HL-60/S4 treated with phorbol 12-myristate 13-acetate at 8.2 ng/mL for 4 days and 3 days (cell line): ENCODE data around the gene ACOX3.
"Not testable (repeated sequence)": the region's sequence is repeated elsewhere in the genome, so short reads cannot be mapped to it uniquely, and the experiment has no call there.

ENCODE experiments used
- in situ Hi-C: fragments of 300-500 bp; cut with MboI; formaldehyde crosslinking; loops from 2 replicates; pipeline ENCODE4 v1.15.0; 2022; ENCODE audit warnings: low sequenced_read_pairs

The ACOX3 gene

DNA sequence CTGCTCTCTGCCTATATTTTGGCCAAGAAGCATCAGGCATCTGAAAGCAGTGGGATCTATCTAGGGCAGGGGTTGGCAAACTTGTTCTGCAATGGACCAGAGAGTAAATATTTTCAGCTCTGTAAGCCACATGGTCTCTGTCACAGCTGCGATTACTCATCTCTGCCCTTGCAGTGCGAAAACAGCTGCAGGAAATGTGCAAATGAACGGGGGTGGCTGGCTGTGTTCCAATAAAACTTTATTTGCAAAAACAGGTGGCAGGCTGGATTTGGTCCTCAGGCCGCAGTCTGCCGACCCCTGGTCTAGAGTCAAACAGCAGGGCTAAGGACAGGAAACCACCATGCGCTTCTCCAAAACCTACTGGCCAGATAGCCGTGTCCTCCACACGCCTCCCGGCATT, 48.6 kb downstream of the ACOX3 start:
- in situ Hi-C loops: no loop called here

DNA sequence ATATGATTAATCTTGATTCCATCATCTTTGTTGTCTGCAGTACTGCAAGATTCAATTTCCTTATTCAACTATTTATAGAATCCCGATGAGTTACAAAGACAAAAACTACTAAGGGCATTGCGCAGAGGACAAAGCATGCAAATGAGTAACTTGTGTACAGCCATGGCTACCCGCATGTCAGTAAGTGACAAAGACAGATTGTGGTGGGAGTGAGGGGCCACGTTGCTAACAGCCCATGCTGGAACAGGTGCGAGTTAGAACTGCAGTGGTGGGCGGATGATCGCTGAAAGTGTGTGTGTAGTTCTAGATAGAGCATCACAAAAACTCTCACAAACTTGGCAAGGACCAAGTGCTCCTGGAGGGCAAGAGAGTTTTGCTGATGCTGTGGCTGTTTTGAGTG, 49.5 kb downstream of the ACOX3 start:
- in situ Hi-C loops: no loop called here

DNA sequence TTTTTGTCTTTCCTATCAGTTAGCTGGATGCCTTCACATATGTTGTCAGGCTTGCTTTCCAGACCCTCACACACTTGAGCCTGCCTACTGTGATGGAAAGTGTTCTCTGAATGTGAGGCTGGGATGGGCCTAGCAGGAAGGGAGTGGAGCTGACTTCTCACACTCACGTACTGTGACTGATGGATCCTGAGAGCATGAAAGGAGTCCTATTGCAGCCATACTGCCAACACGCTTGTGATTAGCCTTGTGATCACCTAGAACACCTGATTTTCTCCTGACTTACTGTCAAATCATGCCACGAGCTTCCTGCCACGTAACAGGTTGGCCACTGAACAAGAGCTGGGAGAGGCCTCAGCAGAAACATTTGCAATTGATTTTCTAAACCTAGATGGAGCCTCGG, 49.9 kb downstream of the ACOX3 start:
- in situ Hi-C loops: no loop called here

DNA sequence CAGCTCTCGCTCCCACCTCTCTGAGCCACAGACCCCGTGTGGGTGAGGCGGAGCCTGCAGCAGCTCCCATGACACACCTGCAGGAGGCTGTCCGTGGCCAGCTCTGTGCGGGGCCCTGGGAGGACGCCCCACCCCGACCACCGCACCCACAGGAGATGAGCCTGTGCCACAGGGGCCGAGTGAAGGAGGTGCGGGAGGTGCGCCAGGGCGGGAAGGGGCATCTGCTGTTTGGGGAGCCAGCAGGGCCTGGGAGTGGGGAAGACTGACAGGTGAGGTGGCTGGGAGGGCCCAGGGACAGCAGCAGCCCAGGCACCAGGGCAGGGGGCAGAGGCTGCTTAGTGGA, 52.0 kb downstream of the ACOX3 start:
- in situ Hi-C loops: no loop called here

DNA sequence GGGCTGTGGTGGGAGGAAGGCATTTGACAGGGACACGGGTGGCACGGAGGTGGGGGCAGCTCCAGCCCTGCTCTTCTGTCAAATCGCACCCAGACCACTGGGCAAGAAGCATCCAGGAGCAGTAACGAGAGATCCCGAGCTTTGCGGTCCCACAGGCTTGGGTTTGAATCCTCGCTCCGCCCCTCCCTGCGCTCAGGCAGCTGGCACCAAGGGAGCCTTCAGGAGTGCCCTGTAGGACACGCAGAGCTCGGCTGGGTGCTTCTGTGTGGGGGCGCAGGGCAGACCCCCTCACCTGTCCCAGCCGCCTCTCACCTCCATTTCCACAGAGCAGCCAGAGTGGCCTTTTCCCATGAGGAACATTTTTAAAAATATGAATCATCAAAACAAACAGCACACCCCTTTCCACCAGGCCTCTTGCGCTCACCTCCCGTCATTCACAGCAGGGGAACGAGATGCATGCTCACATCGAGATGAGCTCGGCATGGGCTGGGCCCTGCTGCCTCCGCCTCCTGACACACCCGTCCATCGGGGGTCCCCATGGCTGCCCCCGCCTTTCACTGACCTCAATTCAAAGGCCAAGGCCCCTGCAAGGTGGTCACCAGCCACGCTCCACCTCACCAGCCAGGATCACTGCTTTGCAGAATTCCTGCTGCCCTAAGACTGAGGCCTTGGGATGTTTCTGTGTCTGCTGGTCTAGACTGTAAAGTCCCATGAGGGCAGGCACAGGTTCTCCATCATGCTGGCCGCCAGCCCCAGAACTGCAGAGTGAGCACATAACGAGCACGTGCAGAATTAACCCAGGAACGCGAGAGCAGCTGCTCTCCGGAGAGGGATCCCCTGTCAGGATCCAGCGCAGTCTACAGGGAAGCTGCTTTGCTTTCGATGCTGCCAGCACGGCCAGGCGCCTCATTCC, 52.7 kb downstream of the ACOX3 start:
- in situ Hi-C loops: no loop called here

DNA sequence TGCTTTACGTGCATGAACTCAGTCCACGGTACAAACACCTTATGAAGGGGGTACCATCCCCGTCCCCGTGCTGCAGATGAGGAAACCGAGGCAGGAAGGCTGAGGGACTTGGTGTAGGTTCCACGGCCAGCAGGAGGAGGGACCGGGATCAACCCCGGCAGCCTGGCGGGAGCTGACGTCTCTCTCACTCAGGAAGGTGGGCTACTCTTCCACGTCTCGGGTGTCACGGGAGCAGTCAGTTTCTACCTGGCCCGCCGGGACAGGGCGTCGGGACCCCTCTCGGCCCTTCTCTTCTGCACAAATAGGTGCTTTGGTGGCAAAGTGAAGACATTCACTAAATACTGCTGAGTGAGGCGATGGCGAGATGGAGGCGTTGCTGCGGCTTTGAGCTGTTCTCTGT, 53.3 kb downstream of the ACOX3 start:
- in situ Hi-C loops: no loop called here

GRCh38 chr4:8386731-8387130, 53.8 kb downstream of the ACOX3 start:
- in situ Hi-C loops: no loop called here

DNA sequence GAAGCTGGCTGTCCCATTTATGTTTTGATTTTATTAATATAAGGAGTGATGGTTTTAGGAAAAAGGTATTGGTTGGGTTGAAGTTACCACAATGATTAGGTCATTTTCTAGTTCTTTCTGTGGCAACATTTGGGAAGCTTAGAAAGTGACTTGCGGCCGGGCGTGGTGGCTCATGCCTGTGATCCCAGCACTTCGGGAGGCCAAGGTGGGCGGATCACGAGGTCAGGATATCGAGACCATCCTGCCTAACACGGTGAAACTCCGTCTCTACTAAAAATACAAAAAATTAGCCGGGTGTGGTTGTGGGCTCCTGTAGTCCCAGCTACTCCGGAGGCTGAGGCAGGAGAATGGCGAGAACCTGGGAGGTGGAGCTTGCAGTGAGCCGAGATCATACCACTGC, 54.4 kb downstream of the ACOX3 start:
- in situ Hi-C loops: not testable (repeated sequence)

GRCh38 chr4:8385611-8386010, 54.9 kb downstream of the ACOX3 start:
- in situ Hi-C loops: no loop called here

DNA sequence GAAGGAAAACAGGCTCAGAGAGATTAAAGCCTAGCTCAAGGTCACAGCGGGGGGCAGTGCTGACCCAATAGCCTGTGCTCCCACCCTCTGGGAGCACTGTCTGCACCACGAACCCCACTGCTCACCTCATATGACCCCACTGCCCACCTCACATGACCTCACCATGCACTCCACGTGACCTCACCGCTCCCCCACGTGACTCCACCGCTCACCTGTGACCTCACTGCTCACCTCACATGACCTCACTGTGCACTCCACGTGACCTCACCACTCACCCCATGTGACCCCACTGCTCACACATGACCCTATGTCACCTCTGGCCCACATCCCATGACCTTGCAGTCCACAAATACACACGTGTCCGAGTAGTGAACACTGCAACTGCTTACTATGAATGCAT, 55.4 kb downstream of the ACOX3 start:
- in situ Hi-C loops: no loop called here

GRCh38 chr4:8384397-8385060, 56.0 kb downstream of the ACOX3 start:
- in situ Hi-C loops: no loop called here

DNA sequence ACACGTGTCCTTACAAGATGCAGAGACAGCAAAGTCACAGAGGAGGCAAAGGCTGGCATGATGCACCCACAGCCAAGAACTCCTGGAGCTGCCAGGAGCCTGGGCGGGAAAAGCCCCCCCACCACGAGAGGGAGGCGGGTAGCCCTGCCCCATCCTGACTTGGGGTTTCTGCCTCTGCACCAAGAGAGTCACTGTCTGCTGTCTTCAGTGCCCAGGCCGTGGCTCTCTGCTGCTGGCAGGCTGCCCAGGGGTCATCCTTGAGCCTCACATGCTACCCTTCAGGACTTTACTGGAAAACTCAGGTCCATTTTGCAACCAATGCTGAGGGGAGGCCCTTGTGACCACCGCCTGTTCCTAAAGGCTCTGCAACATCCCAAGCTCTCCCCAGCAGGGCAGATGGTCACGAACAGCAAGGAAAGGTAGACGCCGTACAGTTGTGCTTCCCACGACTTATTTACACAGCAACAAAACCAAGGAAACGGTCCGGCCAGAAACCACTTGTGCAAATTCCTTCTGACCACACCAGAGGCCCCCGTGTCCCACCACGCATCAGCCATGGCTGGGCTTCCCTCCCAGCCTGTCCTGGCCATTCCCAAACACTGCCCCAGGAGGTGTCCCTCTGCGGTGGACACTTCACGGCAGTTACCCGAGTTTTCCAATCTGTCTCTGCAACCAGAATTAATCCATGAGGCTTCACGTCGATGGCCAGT, 56.9 kb downstream of the ACOX3 start:
- in situ Hi-C loops: no loop called here

DNA sequence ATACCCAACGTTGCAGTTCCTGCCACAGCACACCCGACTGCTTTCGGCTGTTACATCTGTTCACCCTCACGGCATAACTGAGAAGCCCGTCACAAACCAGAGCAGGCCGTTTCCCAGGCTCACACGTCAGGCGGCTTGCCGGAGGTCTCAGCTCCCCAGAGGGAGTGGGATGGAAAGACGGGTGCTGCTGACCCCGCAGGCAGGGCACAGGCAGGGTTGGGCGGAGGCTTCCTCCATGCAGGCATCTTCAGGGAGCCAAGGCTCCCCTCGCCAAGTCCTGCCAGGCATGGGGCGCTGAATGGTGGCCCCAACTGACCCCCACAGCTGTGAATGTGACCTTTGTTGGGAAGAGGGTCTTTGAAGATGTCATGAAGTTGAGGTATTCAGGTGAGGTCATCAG, 57.5 kb downstream of the ACOX3 start:
- in situ Hi-C loops: no loop called here

- in situ Hi-C loops: no loop called here
Measured at GRCh38 chr4:8381814-8382581, 58.5 kb downstream of the ACOX3 start.

DNA sequence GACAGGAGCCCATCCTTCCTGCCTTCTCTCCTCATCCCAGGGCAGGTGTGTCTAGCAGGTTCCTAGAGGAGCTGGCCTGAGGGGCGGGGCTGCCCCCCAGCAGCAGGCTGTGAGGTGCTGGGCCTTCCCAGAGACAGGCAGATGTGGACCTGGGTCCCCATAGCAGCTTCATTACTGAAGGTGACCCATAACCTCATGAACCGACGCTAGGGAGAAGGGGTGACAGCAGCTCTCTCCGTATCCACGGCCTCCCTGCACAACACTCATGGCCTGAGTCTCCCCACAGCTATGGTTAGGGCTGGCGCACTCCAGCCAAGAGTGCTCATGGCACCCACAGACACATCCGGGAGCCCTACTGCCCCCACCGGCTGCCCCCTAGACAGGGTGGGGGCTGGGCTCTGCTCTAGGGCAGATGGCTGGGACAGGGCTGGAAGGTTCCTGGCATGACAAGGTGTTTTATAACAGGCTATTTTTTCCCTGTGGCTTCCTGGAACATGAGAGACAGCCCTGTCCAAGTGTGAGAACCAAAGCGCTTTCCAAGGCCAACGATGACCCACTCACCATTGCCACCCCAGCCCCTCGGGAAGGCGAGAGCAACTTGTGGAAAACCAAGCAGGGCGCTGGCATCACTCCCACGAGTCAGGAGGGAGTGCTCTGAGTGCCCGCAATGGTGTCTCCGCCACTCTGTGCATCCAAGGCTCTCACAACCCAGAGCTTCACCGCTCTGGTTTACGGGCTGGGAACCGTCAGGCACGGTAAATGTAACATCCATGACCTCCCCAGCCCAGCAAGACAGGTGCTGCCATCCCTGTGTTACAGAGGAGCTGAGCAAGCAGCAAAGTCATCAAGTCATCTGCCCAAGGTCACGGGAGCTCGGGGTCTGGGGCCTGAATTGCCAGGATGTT, 59.8 kb downstream of the ACOX3 start:
- in situ Hi-C loops: no loop called here

DNA sequence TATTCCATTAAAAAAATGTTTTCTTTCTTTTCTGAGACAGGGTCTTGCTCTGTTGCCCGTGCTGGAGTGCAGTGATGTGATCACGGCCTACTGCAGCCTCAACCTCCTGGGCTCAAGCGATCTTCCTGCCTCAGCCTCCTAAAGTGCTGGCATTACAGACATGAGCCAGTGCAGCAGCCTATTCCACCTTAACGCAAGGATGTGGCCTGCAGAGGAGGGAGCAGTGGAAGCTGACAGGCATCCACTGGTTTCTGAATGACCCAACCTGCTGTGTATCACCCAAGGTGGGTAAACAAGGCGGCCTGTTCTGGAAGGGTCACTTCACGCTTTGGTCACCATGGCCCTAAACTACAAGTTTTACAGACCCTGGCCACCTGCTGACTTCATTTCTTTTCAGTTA, 60.8 kb downstream of the ACOX3 start:
- in situ Hi-C loops: no loop called here

DNA sequence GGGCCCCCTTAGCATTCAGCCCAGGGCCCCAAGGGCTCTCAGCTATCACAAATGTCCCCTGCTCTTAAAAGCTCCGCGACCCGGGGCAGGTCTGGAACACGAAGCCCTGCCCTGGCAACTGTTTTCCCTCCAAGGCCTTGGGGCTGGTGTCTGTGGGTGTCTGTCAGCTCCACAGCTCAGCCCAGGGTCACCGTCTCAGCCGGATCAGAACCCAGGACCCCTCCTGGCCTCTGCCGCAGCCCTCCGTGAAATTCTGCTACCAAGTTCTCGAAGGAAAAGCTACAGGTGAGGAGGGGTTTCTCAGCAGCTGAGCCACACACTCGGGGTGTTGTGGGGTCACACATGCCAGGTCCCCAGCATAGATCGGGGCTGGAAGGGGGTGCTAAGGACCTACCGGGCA, 61.2 kb downstream of the ACOX3 start:
- in situ Hi-C loops: no loop called here

DNA sequence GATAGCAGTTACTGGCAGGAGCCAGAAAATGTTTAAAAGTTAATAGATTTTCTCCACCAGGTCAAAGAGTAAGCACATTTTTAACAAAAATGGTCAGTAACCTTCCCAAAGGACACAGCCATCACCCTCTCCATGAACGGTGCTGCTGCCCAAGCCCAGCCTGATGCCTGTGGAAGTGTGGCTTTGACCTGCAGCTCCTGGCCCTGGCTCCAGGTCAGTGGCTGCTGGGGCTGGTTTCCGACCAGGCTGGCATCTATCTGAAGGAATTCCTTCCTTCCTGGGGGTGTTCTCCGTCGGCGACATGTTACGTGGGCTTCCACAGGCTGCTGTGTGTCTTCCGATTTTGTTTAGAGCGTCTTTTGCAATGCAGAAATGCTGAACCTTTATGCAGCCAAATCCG, 61.7 kb downstream of the ACOX3 start:
- in situ Hi-C loops: no loop called here

- in situ Hi-C loops: no loop called here
Measured at GRCh38 chr4:8378101-8378724, 62.3 kb downstream of the ACOX3 start.
